Heart left ventricle (tissue), 13 donors: Measurements from ENCODE around the gene HERC2.
"Not testable (repeated sequence)": the region's sequence is repeated elsewhere in the genome, so short reads cannot be mapped to it uniquely, and the experiment has no call there.

Experiments used
- POLR2A ChIP-seq, 2 donors: fragments of 450-650 bp; IDR thresholded peaks; one replicate each; pipeline ENCODE4 v1.6.1; 2017; ENCODE audit warnings: antibody characterized with exemption in 2 of 2, mild to moderate bottlenecking in 2 of 2, moderate library complexity in 2 of 2
- TF ChIP-seq, protein P1 (sequence below), 12 donors: fragments of 200-600 bp; sonication (generic) in 4 of 12; IDR thresholded peaks; one replicate each; pipeline versions ENCODE4 v1.5.0 to v1.8.0; 2018 to 2022; ENCODE audit warnings: antibody characterized with exemption in 12 of 12, mild to moderate bottlenecking in 5 of 12
- donor health status: ischemic (EF 13 %, LVEDD 7.1; RV severe dilation, severe dysfunction).
- donor health status: DM: no; HTN: yes; CAD: no.
- donor health status: DM: no; HTN: no; CAD: no.
- donor health status: ischemic (EF 25% LVEDD 6.9; RV normal size, moderate dysfunction).
- donor health status: ischemic (EF 25% LVEDD 5.7; RV mildly dilated, moderate dysfunction).
- donor health status: ischemic (EF 35%, LVEDD 5.7; RV mildly dilated, moderate dysfunction).
- donor health status: nonischemic (EF 11% LVEDD 7.7; RV severe dilation, severe dysfunction).
- donor health status: DM: yes; HTN: yes; CAD: no.
- donor health status: PGD.
- donor health status: ischemic (EF 29% LVEDD 5.4; RV normal size, mild dysfunction).
- donor health status: nonischemic (EF 23%, LVEDD 6.1; RV moderate dilation, normal function).

DNA sequence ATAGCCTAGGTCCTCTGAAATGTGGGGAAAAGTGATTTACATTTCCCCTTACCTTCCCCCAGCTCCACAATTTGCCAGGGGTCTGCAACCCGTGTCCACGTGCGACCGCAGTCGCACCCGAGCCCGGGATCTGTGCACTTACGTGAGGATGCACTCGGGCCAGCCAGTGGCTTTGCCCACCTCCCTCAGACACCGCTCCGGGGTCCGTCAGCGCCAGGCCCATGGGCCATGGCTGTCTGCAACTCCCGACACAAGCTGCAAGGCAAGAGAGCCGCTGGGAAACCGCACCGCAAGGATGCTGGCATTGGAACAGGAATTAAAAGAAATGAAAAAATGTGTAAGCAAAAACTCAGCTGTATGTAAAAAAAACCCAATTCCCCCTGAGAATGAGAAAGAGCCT lies 43.5 kb upstream of the HERC2 start:
- not testable (repeated sequence) for TF ChIP-seq POLR2A (IDR thresholded peaks at IDR 0.05)
- TF ChIP-seq, protein P1, sequence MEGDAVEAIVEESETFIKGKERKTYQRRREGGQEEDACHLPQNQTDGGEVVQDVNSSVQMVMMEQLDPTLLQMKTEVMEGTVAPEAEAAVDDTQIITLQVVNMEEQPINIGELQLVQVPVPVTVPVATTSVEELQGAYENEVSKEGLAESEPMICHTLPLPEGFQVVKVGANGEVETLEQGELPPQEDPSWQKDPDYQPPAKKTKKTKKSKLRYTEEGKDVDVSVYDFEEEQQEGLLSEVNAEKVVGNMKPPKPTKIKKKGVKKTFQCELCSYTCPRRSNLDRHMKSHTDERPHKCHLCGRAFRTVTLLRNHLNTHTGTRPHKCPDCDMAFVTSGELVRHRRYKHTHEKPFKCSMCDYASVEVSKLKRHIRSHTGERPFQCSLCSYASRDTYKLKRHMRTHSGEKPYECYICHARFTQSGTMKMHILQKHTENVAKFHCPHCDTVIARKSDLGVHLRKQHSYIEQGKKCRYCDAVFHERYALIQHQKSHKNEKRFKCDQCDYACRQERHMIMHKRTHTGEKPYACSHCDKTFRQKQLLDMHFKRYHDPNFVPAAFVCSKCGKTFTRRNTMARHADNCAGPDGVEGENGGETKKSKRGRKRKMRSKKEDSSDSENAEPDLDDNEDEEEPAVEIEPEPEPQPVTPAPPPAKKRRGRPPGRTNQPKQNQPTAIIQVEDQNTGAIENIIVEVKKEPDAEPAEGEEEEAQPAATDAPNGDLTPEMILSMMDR (IDR thresholded peaks at IDR 0.05): not testable (repeated sequence)
